H1 (cell line): Measurements from ENCODE around the gene ADPGK.

Source experiments
- BCL11A ChIP-seq, 2 experiments: IDR thresholded peaks; one replicate each; pipeline ENCODE4 v1.6.1; 2011; ENCODE audit warnings: low read depth in 2 of 2, low read length in 2 of 2, mild to moderate bottlenecking in 2 of 2
- CHD2 ChIP-seq: IDR thresholded peaks from 2 replicates; pipeline ENCODE4 v1.6.1; 2012; ENCODE audit warnings: low read length, improper control_type of control experiment
- CREB1 ChIP-seq: IDR thresholded peaks from 2 replicates; pipeline ENCODE4 v1.6.1; 2012; ENCODE audit warnings: inconsistent platforms
- CTCF ChIP-seq, 3 experiments: IDR thresholded peaks; 1 replicate in 2 of 3; 2 replicates in 1 of 3; pipeline versions ENCODE4 v1.5.1 to v1.6.1; 2011; ENCODE audit warnings: low read length in 3 of 3, mild to moderate bottlenecking in 3 of 3, inconsistent platforms in 2 of 3, low read depth in 1 of 3, moderate library complexity in 1 of 3; ENCODE audit not compliant: insufficient read depth in 1 of 3; ENCODE audit errors: control extremely low read depth in 1 of 3
- E2F6 ChIP-seq: IDR thresholded peaks from 2 replicates; pipeline ENCODE4 v1.6.1; 2012; ENCODE audit warnings: inconsistent platforms
- EZH2 ChIP-seq: fragments of 200-600 bp; sonication (generic); IDR thresholded peaks from 2 replicates; pipeline ENCODE4 v1.7.1; 2012; ENCODE audit warnings: low read depth, mild to moderate bottlenecking, moderate library complexity, low read length, inconsistent platforms; ENCODE audit not compliant: severe bottlenecking
- NRF1 ChIP-seq: IDR thresholded peaks from 2 replicates; pipeline ENCODE4 v1.6.1; 2011; ENCODE audit warnings: mild to moderate bottlenecking, low read depth, low read length, improper control_type of control experiment
- POLR2A ChIP-seq, 2 experiments: IDR thresholded peaks; 1 replicate in 1 of 2; 2 replicates in 1 of 2; pipeline ENCODE4 v1.6.1; 2011; ENCODE audit warnings: low read depth in 2 of 2, low read length in 2 of 2, mild to moderate bottlenecking in 2 of 2; ENCODE audit errors: control extremely low read depth in 1 of 2
- POLR2AphosphoS5 ChIP-seq: IDR thresholded peaks from 2 replicates; pipeline ENCODE4 v1.6.1; 2011; ENCODE audit warnings: low read depth, low read length
- SIN3A ChIP-seq, 2 experiments: IDR thresholded peaks in 1 of 2; conservative IDR thresholded peaks in 1 of 2; 2 replicates each; pipeline ENCODE4 v1.6.1; 2011 to 2012; ENCODE audit warnings: low read length in 2 of 2, improper control_type of control experiment in 1 of 2, low read depth in 1 of 2, mild to moderate bottlenecking in 1 of 2
- SP2 ChIP-seq: IDR thresholded peaks from 2 replicates; pipeline ENCODE4 v1.6.1; 2012; ENCODE audit warnings: mild to moderate bottlenecking, low read length, inconsistent platforms

- TF ChIP-seq CTCF (IDR thresholded peaks at IDR 0.05; ENCODE audit: control extremely low read depth in 1 of 3, insufficient read depth in 1 of 3, low read depth in 1 of 3, low read length in 3 of 3) = no peak
- TF ChIP-seq POLR2A (IDR thresholded peaks at IDR 0.05; ENCODE audit: control extremely low read depth in 1 of 2, low read depth in 2 of 2, low read length in 2 of 2) = no peak
- no peak for TF ChIP-seq SP2
- TF ChIP-seq BCL11A (IDR thresholded peaks at IDR 0.05; ENCODE audit: low read depth in 2 of 2, low read length in 2 of 2) = no peak
- TF ChIP-seq POLR2AphosphoS5 = no peak
- no peak for TF ChIP-seq NRF1
- no peak for TF ChIP-seq CREB1
- no peak for TF ChIP-seq CHD2
- TF ChIP-seq E2F6 = no peak
- TF ChIP-seq EZH2 = no peak
- no peak for TF ChIP-seq SIN3A (conservative IDR thresholded peaks at IDR 0.05 in 1 of 2, IDR thresholded peaks at IDR 0.05 in 1 of 2; ENCODE audit: low read depth in 1 of 2, low read length in 2 of 2)
Measured at GRCh38 chr15:72758182-72758581, 25.4 kb downstream of the ADPGK start.
